Lower lobe of right lung (tissue), 2 donors: ENCODE data around the gene SULF2. TPM values are rescaled to one million over a fixed set of nuclear protein-coding genes. Genes with fewer than 3 reads are reported as not detected.

Source experiments
- ATAC-seq, 2 donors: fragments of 200-7000 bp; cut with Tn5 transposase; one replicate each; pipeline ENCODE4 v1.9.1; 2020 to 2022; ENCODE audit warnings: mild to moderate bottlenecking in 2 of 2, moderate library complexity in 2 of 2
- DNase-seq: peaks from one replicate; pipeline ENCODE4 v3.0.0-alpha.2; 2020
- H3K27ac ChIP-seq: fragments of 200-600 bp; one replicate; pipeline ENCODE4 v1.8.0; 2022
- H3K27me3 ChIP-seq: fragments of 200-600 bp; one replicate; pipeline ENCODE4 v1.8.0; 2022; ENCODE audit warnings: low read depth
- H3K36me3 ChIP-seq: fragments of 200-600 bp; one replicate; pipeline ENCODE4 v1.8.0; 2022; ENCODE audit warnings: mild to moderate bottlenecking
- H3K4me1 ChIP-seq: fragments of 200-600 bp; one replicate; pipeline ENCODE4 v1.8.0; 2022
- H3K4me3 ChIP-seq: fragments of 200-600 bp; one replicate; pipeline ENCODE4 v1.8.0; 2022; ENCODE audit warnings: mild to moderate bottlenecking
- H3K9me3 ChIP-seq: fragments of 200-600 bp; one replicate; pipeline ENCODE4 v1.8.0; 2022
- intact Hi-C: fragments of 100-400 bp; cut with DNase I; formaldehyde crosslinking; loops from one replicate; pipeline ENCODE4 v1.11.0; 2022
- total RNA-seq: library from RNA; stranded (reverse); fragmentation: NEBNext Ultra II Directional; extraction: Animal tissue kit (Norgen Biotek cat#: 25700); gene quantifications from one replicate; pipeline ENCODE4 v1.2.1, GENCODE V29; 2021
- TF ChIP-seq, protein P1 (sequence below): fragments of 200-600 bp; IDR thresholded peaks from one replicate; pipeline ENCODE4 v1.8.0; 2022; ENCODE audit warnings: antibody characterized with exemption, mild to moderate bottlenecking
- donor health status: DM: no; HTN: yes; CAD: no; lungs with severe emphysema.

The SULF2 gene
- total RNA-seq, 1 donor from 2014 or later = 34.6 TPM

DNA sequence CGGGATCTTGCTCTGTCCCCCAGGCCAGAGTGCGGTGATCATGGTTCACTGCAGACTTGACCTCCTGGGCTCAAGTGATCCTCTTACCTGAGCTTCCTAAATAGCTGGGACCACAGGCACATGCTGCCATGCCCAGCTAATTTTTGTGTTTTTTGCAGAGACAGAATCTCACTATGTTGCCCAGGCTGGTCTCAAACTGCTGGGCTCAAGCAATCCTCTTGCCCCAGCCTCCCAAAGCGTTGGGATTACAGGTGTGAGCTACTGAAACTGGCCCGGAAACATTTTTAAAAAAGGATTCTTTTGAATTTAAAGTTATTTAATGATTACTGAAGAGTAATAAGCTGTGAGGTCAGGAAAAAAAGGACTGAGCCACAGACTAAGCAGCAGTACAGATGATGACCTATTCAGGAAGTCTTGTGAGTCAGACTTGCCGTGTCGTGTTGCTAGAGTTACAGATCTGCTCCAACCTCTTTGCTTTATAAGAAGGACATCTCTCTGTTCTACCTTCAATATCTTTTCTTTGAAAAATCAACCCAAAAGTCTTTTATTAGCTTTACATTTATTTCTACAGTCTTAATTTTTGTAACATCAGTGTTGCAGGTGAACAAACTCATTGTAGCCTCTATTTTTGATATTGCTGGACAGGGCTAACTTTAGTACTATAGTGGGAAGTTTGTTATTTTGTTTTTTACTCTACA, 174.9 kb downstream of the SULF2 start:
- H3K9me3 ChIP-seq = no peaks in the 10 kb centered on the region
- H3K27ac ChIP-seq = peak overlapping the region; percentile 38
- H3K36me3 ChIP-seq = no peaks in the 10 kb centered on the region
- no peak overlapping the region for H3K4me3 ChIP-seq
- no peaks in the 10 kb centered on the region for H3K27me3 ChIP-seq
- TF ChIP-seq, protein P1, sequence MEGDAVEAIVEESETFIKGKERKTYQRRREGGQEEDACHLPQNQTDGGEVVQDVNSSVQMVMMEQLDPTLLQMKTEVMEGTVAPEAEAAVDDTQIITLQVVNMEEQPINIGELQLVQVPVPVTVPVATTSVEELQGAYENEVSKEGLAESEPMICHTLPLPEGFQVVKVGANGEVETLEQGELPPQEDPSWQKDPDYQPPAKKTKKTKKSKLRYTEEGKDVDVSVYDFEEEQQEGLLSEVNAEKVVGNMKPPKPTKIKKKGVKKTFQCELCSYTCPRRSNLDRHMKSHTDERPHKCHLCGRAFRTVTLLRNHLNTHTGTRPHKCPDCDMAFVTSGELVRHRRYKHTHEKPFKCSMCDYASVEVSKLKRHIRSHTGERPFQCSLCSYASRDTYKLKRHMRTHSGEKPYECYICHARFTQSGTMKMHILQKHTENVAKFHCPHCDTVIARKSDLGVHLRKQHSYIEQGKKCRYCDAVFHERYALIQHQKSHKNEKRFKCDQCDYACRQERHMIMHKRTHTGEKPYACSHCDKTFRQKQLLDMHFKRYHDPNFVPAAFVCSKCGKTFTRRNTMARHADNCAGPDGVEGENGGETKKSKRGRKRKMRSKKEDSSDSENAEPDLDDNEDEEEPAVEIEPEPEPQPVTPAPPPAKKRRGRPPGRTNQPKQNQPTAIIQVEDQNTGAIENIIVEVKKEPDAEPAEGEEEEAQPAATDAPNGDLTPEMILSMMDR = no peak
- intact Hi-C loops = no loop called here
- no peak for DNase-seq
- H3K4me1 ChIP-seq = peaks cover 44% of the 10 kb centered on the region
- peak; percentile 56 to 73 for ATAC-seq

DNA sequence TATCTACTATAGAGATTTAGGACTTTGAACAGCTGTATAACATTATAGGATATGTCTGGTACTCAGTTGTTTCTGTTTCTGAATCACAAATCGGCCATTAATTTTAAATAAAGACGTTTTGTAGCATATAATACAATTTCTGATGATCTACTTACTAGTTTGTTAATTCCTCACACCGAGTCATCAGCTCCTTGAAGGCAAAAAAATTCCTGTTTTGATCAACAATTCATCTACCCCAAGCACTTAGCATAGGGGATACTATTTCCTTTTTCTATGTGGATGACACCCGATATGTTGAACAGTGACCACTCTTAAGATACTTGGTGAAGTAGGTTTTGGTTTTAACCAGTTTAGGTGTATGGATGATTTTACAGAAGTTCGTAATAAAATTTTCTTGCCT, 176.3 kb downstream of the SULF2 start:
- DNase-seq (no peak), ATAC-seq (no peak)
- Histone ChIP-seq H3K9me3 (no peaks in the 10 kb centered on the region), H3K36me3 (no peaks in the 10 kb centered on the region), H3K4me1 (peaks cover 42% of the 10 kb centered on the region), H3K27me3 (no peaks in the 10 kb centered on the region), H3K4me3 (no peak overlapping the region), H3K27ac (no peak overlapping the region)
- TF ChIP-seq, protein P1 = no peak
- intact Hi-C loops = no loop called here
